B cell (primary cell): Measurements from ENCODE around the gene CAT.

ENCODE experiments used
- EZH2 ChIP-seq: IDR thresholded peaks from 2 replicates; pipeline ENCODE4 v1.6.1; 2012; ENCODE audit warnings: borderline replicate concordance, low read depth, mild to moderate bottlenecking, moderate library complexity, low read length; ENCODE audit not compliant: insufficient read depth, poor library complexity, severe bottlenecking
- TF ChIP-seq, protein P1 (sequence below): fragments of 200-600 bp; IDR thresholded peaks from one replicate; pipeline ENCODE4 v1.8.0; 2022; ENCODE audit warnings: antibody characterized with exemption, mild to moderate bottlenecking

DNA sequence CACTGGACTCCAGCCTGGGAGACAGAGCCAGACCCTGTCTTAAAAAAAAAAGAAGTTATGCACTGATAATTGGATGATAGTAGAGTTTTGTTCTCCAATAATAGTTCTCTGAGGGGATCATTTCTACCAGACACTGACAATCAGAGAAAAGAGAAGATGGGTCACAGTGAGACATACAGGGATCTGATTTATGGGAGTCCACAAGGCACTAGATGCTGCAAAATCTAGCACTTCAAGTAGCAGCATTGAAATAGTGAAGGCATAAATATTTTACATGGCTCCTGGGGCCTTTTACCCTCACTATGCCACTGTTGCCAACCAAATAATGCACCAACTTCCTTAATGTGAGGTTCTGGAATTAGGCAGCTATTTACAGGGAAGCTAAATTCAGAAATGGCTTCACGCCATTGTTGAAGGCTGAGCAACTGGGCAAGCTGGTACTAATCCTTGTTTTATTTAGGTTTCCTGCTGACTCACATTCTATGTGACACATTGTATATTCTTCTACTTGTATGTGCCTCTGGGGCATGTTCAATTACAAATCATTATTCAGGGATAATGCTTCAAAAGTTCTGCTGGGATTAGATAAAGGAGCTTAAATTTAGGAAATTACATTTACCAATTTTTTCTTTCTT is 42.7 kb upstream of the CAT start:
- no peak for TF ChIP-seq EZH2
- TF ChIP-seq, protein P1, sequence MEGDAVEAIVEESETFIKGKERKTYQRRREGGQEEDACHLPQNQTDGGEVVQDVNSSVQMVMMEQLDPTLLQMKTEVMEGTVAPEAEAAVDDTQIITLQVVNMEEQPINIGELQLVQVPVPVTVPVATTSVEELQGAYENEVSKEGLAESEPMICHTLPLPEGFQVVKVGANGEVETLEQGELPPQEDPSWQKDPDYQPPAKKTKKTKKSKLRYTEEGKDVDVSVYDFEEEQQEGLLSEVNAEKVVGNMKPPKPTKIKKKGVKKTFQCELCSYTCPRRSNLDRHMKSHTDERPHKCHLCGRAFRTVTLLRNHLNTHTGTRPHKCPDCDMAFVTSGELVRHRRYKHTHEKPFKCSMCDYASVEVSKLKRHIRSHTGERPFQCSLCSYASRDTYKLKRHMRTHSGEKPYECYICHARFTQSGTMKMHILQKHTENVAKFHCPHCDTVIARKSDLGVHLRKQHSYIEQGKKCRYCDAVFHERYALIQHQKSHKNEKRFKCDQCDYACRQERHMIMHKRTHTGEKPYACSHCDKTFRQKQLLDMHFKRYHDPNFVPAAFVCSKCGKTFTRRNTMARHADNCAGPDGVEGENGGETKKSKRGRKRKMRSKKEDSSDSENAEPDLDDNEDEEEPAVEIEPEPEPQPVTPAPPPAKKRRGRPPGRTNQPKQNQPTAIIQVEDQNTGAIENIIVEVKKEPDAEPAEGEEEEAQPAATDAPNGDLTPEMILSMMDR: no peak
